Measurements from ENCODE around the gene CASQ1. TPM values are rescaled to one million over a fixed set of nuclear protein-coding genes. Genes with fewer than 3 reads are reported as not detected.

The CASQ1 gene
- total RNA-seq, 1 donor from 2014 or later: not detected

DNA sequence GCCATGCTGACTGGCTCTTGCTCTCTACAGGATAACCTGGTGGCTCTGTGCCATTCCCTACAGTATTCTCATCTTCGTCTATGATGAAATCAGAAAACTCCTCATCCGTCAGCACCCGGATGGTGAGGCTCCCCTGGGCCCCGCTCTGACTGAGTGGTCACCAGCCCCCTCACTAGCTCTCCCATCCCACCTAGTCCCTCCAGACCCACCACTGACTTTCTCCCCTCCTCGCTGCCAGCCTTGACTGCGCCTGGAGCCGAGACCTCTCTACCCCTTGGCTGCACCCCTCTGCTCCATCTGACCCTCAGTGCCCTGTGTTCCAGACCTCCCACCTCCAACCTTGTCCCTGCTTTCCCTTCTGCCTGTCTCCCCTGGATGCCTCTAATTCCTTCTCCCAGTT, 4.1 kb upstream of the CASQ1 start:
- Mint-ChIP-seq H3K9me3 (ENCODE audit: unreplicated experiment) (peaks cover 1% of the 10 kb centered on the region), H3K4me3 (ENCODE audit: unreplicated experiment) (no peak overlapping the region), H3K4me1 (ENCODE audit: low read depth, unreplicated experiment) (no peaks in the 10 kb centered on the region), H3K27ac (ENCODE audit: unreplicated experiment) (no peak overlapping the region), H3K27me3 (ENCODE audit: unreplicated experiment) (peaks cover 8% of the 10 kb centered on the region), H3K36me3 (ENCODE audit: unreplicated experiment) (no peaks in the 10 kb centered on the region)
- TF ChIP-seq, protein P1, sequence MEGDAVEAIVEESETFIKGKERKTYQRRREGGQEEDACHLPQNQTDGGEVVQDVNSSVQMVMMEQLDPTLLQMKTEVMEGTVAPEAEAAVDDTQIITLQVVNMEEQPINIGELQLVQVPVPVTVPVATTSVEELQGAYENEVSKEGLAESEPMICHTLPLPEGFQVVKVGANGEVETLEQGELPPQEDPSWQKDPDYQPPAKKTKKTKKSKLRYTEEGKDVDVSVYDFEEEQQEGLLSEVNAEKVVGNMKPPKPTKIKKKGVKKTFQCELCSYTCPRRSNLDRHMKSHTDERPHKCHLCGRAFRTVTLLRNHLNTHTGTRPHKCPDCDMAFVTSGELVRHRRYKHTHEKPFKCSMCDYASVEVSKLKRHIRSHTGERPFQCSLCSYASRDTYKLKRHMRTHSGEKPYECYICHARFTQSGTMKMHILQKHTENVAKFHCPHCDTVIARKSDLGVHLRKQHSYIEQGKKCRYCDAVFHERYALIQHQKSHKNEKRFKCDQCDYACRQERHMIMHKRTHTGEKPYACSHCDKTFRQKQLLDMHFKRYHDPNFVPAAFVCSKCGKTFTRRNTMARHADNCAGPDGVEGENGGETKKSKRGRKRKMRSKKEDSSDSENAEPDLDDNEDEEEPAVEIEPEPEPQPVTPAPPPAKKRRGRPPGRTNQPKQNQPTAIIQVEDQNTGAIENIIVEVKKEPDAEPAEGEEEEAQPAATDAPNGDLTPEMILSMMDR (IDR thresholded peaks at IDR 0.05; ENCODE audit: partially characterized antibody, unreplicated experiment): no peak
- no peak for DNase-seq

DNA sequence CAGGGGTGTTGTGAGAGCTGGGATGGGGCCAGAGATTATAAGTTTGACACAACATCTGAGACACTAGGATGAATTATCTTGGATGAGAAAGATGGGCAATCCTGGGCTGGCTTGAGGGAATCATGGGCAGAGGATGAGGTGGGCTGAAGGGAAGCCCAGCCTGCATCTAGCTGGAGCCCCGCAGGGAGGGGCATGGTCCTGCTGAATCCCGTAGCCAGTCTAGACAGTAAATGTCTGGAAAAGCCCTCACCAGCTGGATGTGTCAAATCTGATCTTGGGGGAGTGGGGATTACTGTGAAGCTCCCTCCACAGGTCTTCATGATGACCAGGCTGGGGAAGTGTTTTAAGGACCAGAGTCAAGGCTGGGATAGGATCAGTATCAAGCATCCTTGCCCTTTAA, 3.6 kb upstream of the CASQ1 start:
- peaks cover 1% of the 10 kb centered on the region for H3K9me3 Mint-ChIP-seq (ENCODE audit: unreplicated experiment)

DNA sequence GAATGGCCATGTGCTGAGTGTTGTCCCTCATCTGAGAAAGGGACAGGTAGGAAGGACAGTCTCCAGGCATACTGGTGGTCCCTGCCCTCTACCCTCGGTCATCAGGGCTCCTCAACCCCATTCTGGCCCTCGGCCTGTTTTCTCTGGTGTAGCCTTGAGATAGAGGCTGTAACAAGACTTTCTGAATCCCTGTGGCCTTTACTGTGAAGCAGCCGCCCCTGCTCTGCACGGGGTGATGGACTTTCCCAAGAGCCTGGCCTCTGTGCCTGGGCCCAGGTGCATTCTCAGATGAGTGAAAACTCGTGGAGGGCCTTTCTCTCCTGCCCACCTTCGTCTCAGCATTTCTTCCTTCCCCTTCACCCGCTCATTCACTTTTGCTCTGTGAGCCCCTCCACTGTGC, 3.0 kb upstream of the CASQ1 start:
- H3K27me3 Mint-ChIP-seq (ENCODE audit: unreplicated experiment): peaks cover 8% of the 10 kb centered on the region
- H3K9me3 Mint-ChIP-seq (ENCODE audit: unreplicated experiment): peaks cover 1% of the 10 kb centered on the region
- peaks cover under 1% of the 10 kb centered on the region for H3K4me1 Mint-ChIP-seq (ENCODE audit: low read depth, unreplicated experiment)
- H3K36me3 Mint-ChIP-seq (ENCODE audit: unreplicated experiment): no peaks in the 10 kb centered on the region
- no peak for DNase-seq
- H3K4me3 Mint-ChIP-seq (ENCODE audit: unreplicated experiment): no peak overlapping the region
- H3K27ac Mint-ChIP-seq (ENCODE audit: unreplicated experiment): no peak overlapping the region
- TF ChIP-seq, protein P1 (IDR thresholded peaks at IDR 0.05; ENCODE audit: partially characterized antibody, unreplicated experiment): no peak

More for the DNA sequence above, 3.6 kb upstream of the CASQ1 start:
- no peak overlapping the region for H3K4me3 Mint-ChIP-seq (ENCODE audit: unreplicated experiment)
- no peak overlapping the region for H3K27ac Mint-ChIP-seq (ENCODE audit: unreplicated experiment)
- H3K4me1 Mint-ChIP-seq (ENCODE audit: low read depth, unreplicated experiment): no peaks in the 10 kb centered on the region
- TF ChIP-seq, protein P1 (IDR thresholded peaks at IDR 0.05; ENCODE audit: partially characterized antibody, unreplicated experiment): no peak
- peaks cover 8% of the 10 kb centered on the region for H3K27me3 Mint-ChIP-seq (ENCODE audit: unreplicated experiment)
- H3K36me3 Mint-ChIP-seq (ENCODE audit: unreplicated experiment): no peaks in the 10 kb centered on the region
- no peak for DNase-seq

DNA sequence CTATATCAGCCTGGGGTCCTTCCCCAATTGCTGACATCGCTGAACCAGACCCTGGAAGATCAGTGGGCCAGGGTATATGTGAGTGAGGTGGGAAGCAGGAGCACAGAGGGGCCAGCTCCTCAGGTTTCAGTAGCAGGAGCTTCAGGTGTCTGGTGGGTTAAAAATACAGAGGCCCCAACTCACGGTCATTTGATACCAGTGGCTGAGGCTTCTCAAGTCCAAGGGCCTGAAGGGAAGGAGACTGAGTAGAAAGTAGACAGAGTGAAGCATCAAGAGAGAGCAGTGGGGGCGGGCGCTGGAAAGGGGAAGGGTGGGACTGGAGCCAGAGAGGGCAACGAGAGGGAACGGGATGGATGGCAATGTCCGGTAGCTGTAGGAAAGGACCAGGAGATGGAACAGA, 2.0 kb upstream of the CASQ1 start:
- Mint-ChIP-seq H3K36me3 (ENCODE audit: unreplicated experiment) (no peaks in the 10 kb centered on the region), H3K4me1 (ENCODE audit: low read depth, unreplicated experiment) (peaks cover 2% of the 10 kb centered on the region), H3K27ac (ENCODE audit: unreplicated experiment) (no peak overlapping the region), H3K27me3 (ENCODE audit: unreplicated experiment) (peaks cover 9% of the 10 kb centered on the region), H3K9me3 (ENCODE audit: unreplicated experiment) (peaks cover 1% of the 10 kb centered on the region), H3K4me3 (ENCODE audit: unreplicated experiment) (no peak overlapping the region)
- DNase-seq: no peak
- TF ChIP-seq, protein P1 (IDR thresholded peaks at IDR 0.05; ENCODE audit: partially characterized antibody, unreplicated experiment): no peak

DNA sequence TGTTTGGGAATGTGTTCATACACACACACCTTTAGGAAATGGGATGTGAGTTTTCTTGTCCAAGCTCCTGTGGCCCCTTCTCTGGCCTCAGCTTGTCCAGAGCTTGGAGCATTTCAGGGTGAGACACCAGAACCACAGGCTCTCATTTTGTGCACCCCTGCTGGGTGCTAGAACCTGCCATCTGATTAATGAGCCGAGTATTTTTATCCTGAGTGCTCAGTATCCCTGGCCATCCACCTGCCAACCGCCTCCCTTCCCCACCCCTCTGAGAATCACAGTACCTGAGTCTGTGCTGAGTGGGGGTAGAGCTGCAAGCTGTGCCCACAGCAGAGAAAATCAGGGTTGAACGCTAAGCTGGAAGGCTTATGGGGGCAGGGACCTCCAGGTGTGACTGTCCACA, 1.4 kb downstream of the CASQ1 start:
- H3K9me3 Mint-ChIP-seq (ENCODE audit: unreplicated experiment): peaks cover 1% of the 10 kb centered on the region
- H3K36me3 Mint-ChIP-seq (ENCODE audit: unreplicated experiment): no peaks in the 10 kb centered on the region
- H3K4me3 Mint-ChIP-seq (ENCODE audit: unreplicated experiment): no peak overlapping the region
- peaks cover 9% of the 10 kb centered on the region for H3K27me3 Mint-ChIP-seq (ENCODE audit: unreplicated experiment)
- no peak for DNase-seq
- H3K27ac Mint-ChIP-seq (ENCODE audit: unreplicated experiment): no peak overlapping the region
- TF ChIP-seq, protein P1 (IDR thresholded peaks at IDR 0.05; ENCODE audit: partially characterized antibody, unreplicated experiment): no peak
- H3K4me1 Mint-ChIP-seq (ENCODE audit: low read depth, unreplicated experiment): peaks cover 2% of the 10 kb centered on the region

Measured in glutamatergic neuron (in vitro differentiated cells).